ENCODE results near the gene IPPK. TPM values are rescaled to one million over a fixed set of nuclear protein-coding genes. Genes with fewer than 3 reads are reported as not detected.

Gene IPPK
- total and polyA plus RNA-seq, 2 of the 8 experiments (the other 6 are each of a cell fraction or from before 2014, with no cell fraction given): 10.5 to 13.6 TPM

DNA sequence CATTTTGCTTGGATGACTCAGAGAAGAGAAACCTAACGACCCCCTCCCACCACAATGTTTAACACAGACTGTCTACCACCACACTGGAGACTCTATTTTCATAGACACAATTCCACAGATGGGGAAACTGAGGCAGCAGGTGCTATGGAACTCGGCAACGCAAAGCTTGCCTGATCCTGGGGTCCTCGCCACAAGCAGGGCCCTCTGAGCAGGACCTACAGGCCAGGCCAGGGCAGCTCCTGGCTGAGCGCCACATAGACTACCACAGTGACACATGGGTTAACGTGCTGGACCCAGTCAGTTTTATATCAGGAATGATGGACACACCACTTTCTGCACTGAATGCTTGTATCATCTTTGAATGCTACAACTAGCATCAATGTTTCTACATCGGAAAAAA lies 11.8 kb downstream of the IPPK start:
- DNase-seq (ENCODE audit: low read depth in 1 of 2, low spot score in 2 of 2) (no peak), FAIRE-seq (no peak)
- H3K4me2 ChIP-seq (ENCODE audit: insufficient read depth in 1 of 2, low read depth in 2 of 2, low read length in 2 of 2): no peak overlapping the region
- no peak overlapping the region for H2BK12ac ChIP-seq (ENCODE audit: low read depth, low read length)
- no peak overlapping the region for H2BK5ac ChIP-seq (ENCODE audit: low read depth, low read length)
- H4K20me1 ChIP-seq (replicated peaks in 1 of 2; ENCODE audit: control insufficient read depth in 1 of 2, insufficient read depth in 2 of 2, low read length in 2 of 2): peaks cover 7 to 14% of the 10 kb centered on the region in 2 experiments
- H3K27ac ChIP-seq (ENCODE audit: low read depth, low read length): no peak overlapping the region
- H4K91ac ChIP-seq (replicated peaks; ENCODE audit: insufficient read length, low read length): no peak overlapping the region
- H2BK120ac ChIP-seq (replicated peaks; ENCODE audit: low read depth, low read length): no peak overlapping the region
- ChIA-PET POLR2A (ENCODE audit: partially characterized antibody) (interaction anchor here (0.7 kb wide), 1 partner anchor 9 kb away, joined by 3 read pairs; no protein-coding TSS in a partner anchor), CTCF (ENCODE audit: partially characterized antibody) (interaction anchor here (0.7 to 3.4 kb wide), 10 partner anchors 8 to 332 kb away, joined by 3 to 13 read pairs (median 3); partner anchors contain the start of genes CENPP and IPPK)
- H3K23me2 ChIP-seq (ENCODE audit: low read depth, low read length): no peaks in the 10 kb centered on the region
- H3K23ac ChIP-seq (ENCODE audit: insufficient read length): no peak overlapping the region
- no peak overlapping the region for H3K9ac ChIP-seq (replicated peaks in 1 of 4; ENCODE audit: extremely low read depth in 1 of 4, low read depth in 3 of 4, low read length in 3 of 4)
- H3K79me2 ChIP-seq (ENCODE audit: control insufficient read depth in 1 of 2, insufficient read depth in 2 of 2, low read length in 2 of 2): peaks cover 0 to 26% of the 10 kb centered on the region in 2 experiments; a peak in 3 of 4 replicates
- H3K9me3 ChIP-seq (ENCODE audit: insufficient read depth in 2 of 2, low read depth in 1 of 2, low read length in 1 of 2): no peaks in the 10 kb centered on the region
- no peak overlapping the region for H2BK20ac ChIP-seq (ENCODE audit: low read length)
- no peak overlapping the region for H2BK15ac ChIP-seq (ENCODE audit: low read length)
- no peak overlapping the region for H3K56ac ChIP-seq (replicated peaks; ENCODE audit: insufficient read length, low read depth, low read length)
- peaks cover 0 to 10% (median 3%) of the 10 kb centered on the region in 4 experiments; a peak in 4 of 7 replicates for H3K4me1 ChIP-seq (replicated peaks in 1 of 4; ENCODE audit: control insufficient read depth in 3 of 4, insufficient read depth in 4 of 4, low read length in 3 of 4)
- no peak overlapping the region for H2AFZ ChIP-seq (ENCODE audit: low read length)
- no peak overlapping the region for H3K14ac ChIP-seq (ENCODE audit: insufficient read length)
- TF ChIP-seq SUZ12 (IDR thresholded peaks at IDR 0.05; ENCODE audit: low read length) (no peak), TAF7 (optimal IDR thresholded peaks at IDR 0.05; ENCODE audit: borderline replicate concordance, low read depth, low read length) (no peak), CEBPB (IDR thresholded peaks at IDR 0.05; ENCODE audit: low read depth, low read length) (no peak), ZNF274 (IDR thresholded peaks at IDR 0.05; ENCODE audit: borderline replicate concordance, extremely low read depth, low read length) (no peak), PHF8 (conservative IDR thresholded peaks at IDR 0.05; ENCODE audit: low read depth, low read length) (no peak), BACH1 (IDR thresholded peaks at IDR 0.05; ENCODE audit: low read length) (no peak)
- H3K4ac ChIP-seq (replicated peaks; ENCODE audit: insufficient read length, low read depth, low read length): no peak overlapping the region
- no peak overlapping the region for H3K18ac ChIP-seq (ENCODE audit: extremely low read depth, low read length)
- peaks cover 0 to 4% (median 1%) of the 10 kb centered on the region in 4 experiments; a peak in 2 of 8 replicates for H3K36me3 ChIP-seq (ENCODE audit: control insufficient read depth in 2 of 4, insufficient read depth in 4 of 4, low read length in 3 of 4)
- no peak overlapping the region for H4K8ac ChIP-seq (ENCODE audit: extremely low read depth, insufficient read depth, low read length)
- no peak overlapping the region for H4K5ac ChIP-seq (ENCODE audit: insufficient read length, low read depth, low read length)
- H3K79me1 ChIP-seq (ENCODE audit: low read depth, low read length): peaks cover 9% of the 10 kb centered on the region
- no peak overlapping the region for H2AK5ac ChIP-seq (ENCODE audit: low read depth, low read length)
- no peaks in the 10 kb centered on the region for H3K27me3 ChIP-seq (replicated peaks in 1 of 4; ENCODE audit: control insufficient read depth in 3 of 4, extremely low read depth in 1 of 4, insufficient read depth in 3 of 4, low read length in 3 of 4)
- 91% methylated on average over 7 of the region's 7 CpGs; no CpG with 5 or more reads in 1 of the 2 experiments for WGBS, 2 experiments (ENCODE audit: extremely low coverage in 1 of 2, insufficient coverage in 1 of 2, insufficient read length in 1 of 2, insufficient replicate concordance in 2 of 2, low coverage in 1 of 2, low lambda C conversion rate in 2 of 2, missing lambda C conversion rate in 1 of 2)
- H3K4me3 ChIP-seq (ENCODE audit: extremely low read depth in 1 of 4, insufficient read depth in 2 of 4, low read depth in 3 of 4, low read length in 4 of 4): no peak overlapping the region

Data from H1 (cell line).